ENCODE results near the gene SLC22A12. TPM values are rescaled to one million over a fixed set of nuclear protein-coding genes. Genes with fewer than 3 reads are reported as not detected.

Gene SLC22A12
- polyA plus RNA-seq, 1 donor from 2014 or later: not detected

GRCh38 chr11:64583296-64584262 is 7.4 kb upstream of the SLC22A12 start:
- Histone ChIP-seq H3K4me3 (ENCODE audit: low read length) (no peak overlapping the region), H3K27me3 (ENCODE audit: insufficient read depth, low read depth, low read length) (no peaks in the 10 kb centered on the region), H3K9me2 (ENCODE audit: insufficient read depth, low read length) (no peaks in the 10 kb centered on the region), H3K36me3 (ENCODE audit: insufficient read depth, low read length) (no peaks in the 10 kb centered on the region), H3K9ac (ENCODE audit: low read length) (no peak overlapping the region), H3F3A (ENCODE audit: insufficient read depth, low read length, poor library complexity, severe bottlenecking) (no peaks in the 10 kb centered on the region), H3K4me2 (ENCODE audit: low read length) (no peak overlapping the region), H2AFZ (ENCODE audit: low read depth, low read length) (no peak overlapping the region), H3K9me3 (ENCODE audit: low read length) (no peaks in the 10 kb centered on the region), H4K20me1 (ENCODE audit: insufficient read depth) (no peaks in the 10 kb centered on the region), H3K79me2 (replicated peaks; ENCODE audit: insufficient read depth, low read length) (no peaks in the 10 kb centered on the region), H3K27ac (ENCODE audit: low read length) (no peak overlapping the region)
- no peak for TF ChIP-seq POLR2AphosphoS5 (IDR thresholded peaks at IDR 0.05)
- no peak for TF ChIP-seq EP300 (conservative IDR thresholded peaks at IDR 0.05; ENCODE audit: poor library complexity, severe bottlenecking)
- no peak for TF ChIP-seq RAD21 (conservative IDR thresholded peaks at IDR 0.05)
- no peak for TF ChIP-seq MXI1 (conservative IDR thresholded peaks at IDR 0.05; ENCODE audit: poor library complexity, severe bottlenecking)
- TF ChIP-seq REST (IDR thresholded peaks at IDR 0.05; ENCODE audit: borderline replicate concordance): no peak
- no peak for TF ChIP-seq TAF1 (IDR thresholded peaks at IDR 0.05; ENCODE audit: low read depth)
- TF ChIP-seq CTCF (IDR thresholded peaks at IDR 0.05; ENCODE audit: poor library complexity, severe bottlenecking): no peak
- no peak for TF ChIP-seq EZH2 (IDR thresholded peaks at IDR 0.05; ENCODE audit: borderline replicate concordance, insufficient read depth, low read length, poor library complexity, severe bottlenecking)
- TF ChIP-seq SMC3 (conservative IDR thresholded peaks at IDR 0.05; ENCODE audit: poor library complexity): no peak

- Histone ChIP-seq H3K36me3 (ENCODE audit: insufficient read depth, low read length) (no peaks in the 10 kb centered on the region), H3K27me3 (ENCODE audit: insufficient read depth, low read depth, low read length) (no peaks in the 10 kb centered on the region), H3K27ac (ENCODE audit: low read length) (no peak overlapping the region), H3K4me2 (ENCODE audit: low read length) (no peak overlapping the region), H3F3A (ENCODE audit: insufficient read depth, low read length, poor library complexity, severe bottlenecking) (no peaks in the 10 kb centered on the region), H3K9me3 (ENCODE audit: low read length) (no peaks in the 10 kb centered on the region), H4K20me1 (ENCODE audit: insufficient read depth) (no peaks in the 10 kb centered on the region), H2AFZ (ENCODE audit: low read depth, low read length) (no peak overlapping the region), H3K9ac (ENCODE audit: low read length) (no peak overlapping the region), H3K9me2 (ENCODE audit: insufficient read depth, low read length) (no peaks in the 10 kb centered on the region), H3K4me3 (ENCODE audit: low read length) (no peak overlapping the region), H3K79me2 (replicated peaks; ENCODE audit: insufficient read depth, low read length) (no peaks in the 10 kb centered on the region)
- no peak for TF ChIP-seq SMC3 (conservative IDR thresholded peaks at IDR 0.05; ENCODE audit: poor library complexity)
- TF ChIP-seq TAF1 (IDR thresholded peaks at IDR 0.05; ENCODE audit: low read depth): no peak
- no peak for TF ChIP-seq EP300 (conservative IDR thresholded peaks at IDR 0.05; ENCODE audit: poor library complexity, severe bottlenecking)
- no peak for TF ChIP-seq REST (IDR thresholded peaks at IDR 0.05; ENCODE audit: borderline replicate concordance)
- TF ChIP-seq RAD21 (conservative IDR thresholded peaks at IDR 0.05): no peak
- no peak for TF ChIP-seq CTCF (IDR thresholded peaks at IDR 0.05; ENCODE audit: poor library complexity, severe bottlenecking)
Observed at GRCh38 chr11:64585150-64585549, 5.9 kb upstream of the SLC22A12 start.
